GM12878 (cell line): ENCODE results near the gene SH3BP1. TPM values are rescaled to one million over a fixed set of nuclear protein-coding genes. Genes with fewer than 3 reads are reported as not detected.

Experiments used
- ATAC-seq: fragments of 200-7000 bp; cut with Tn5 transposase; 3 replicates; pipeline ENCODE4 v1.9.1; 2020; ENCODE audit warnings: mild to moderate bottlenecking, moderate library complexity
- BruUV-seq: library from RNA; stranded (reverse); fragments of 400-500 nt; replicated peaks from 2 replicates; lab custom pipeline; 2021; lab: Mats Ljungman, UMichigan
- CTCF ChIA-PET: fragments of 300-600 bp; sonication (Branson Sonifier 250); formaldehyde crosslinking; extraction: SDS; loops from one replicate; lab custom pipeline; 2021; ENCODE audit warnings: inconsistent platforms; lab: Yijun Ruan, JAX
- POLR2A ChIA-PET: fragments of 350-600 bp; formaldehyde crosslinking; extraction: SDS; loops from one replicate; lab custom pipeline; 2021; ENCODE audit warnings: inconsistent platforms; lab: Charles Lee
- RAD21 ChIA-PET: fragments of 300-600 bp; sonication (Branson Sonifier 250); formaldehyde crosslinking; loops from one replicate; lab custom pipeline; 2023; ENCODE audit warnings: antibody characterized with exemption; ENCODE audit not compliant: unreplicated experiment; lab: Charles Lee
- SMC1A ChIA-PET: fragments of 300-600 bp; sonication (Branson Sonifier 250); formaldehyde crosslinking; loops from one replicate; lab custom pipeline; 2023; ENCODE audit not compliant: unreplicated experiment, uncharacterized antibody; lab: Charles Lee
- DNase-seq: peaks from one replicate; pipeline ENCODE4 v3.0.0-alpha.2; 2011; ENCODE audit warnings: low read depth, low spot score
- FAIRE-seq: peaks from 3 replicates; lab custom pipeline; 2011; peaks lifted over from hg19 to GRCh38; lab: Jason Lieb, UNC
- H2AFZ ChIP-seq: 2 replicates; pipeline ENCODE4 v1.6.0; 2011; ENCODE audit warnings: low read depth, low read length, control low read depth; ENCODE audit not compliant: control insufficient read depth
- H3K27ac ChIP-seq: 2 replicates; pipeline ENCODE4 v1.5.1; 2011; ENCODE audit warnings: control low read depth; ENCODE audit not compliant: control insufficient read depth, insufficient read depth
- H3K27me3 ChIP-seq, 2 experiments: replicated peaks in 1 of 2; 2 replicates each; pipeline versions ENCODE4 v1.6.0 to v1.6.1; 2011; ENCODE audit warnings: low read length in 1 of 2; ENCODE audit not compliant: control insufficient read depth in 2 of 2, insufficient read depth in 2 of 2
- H3K36me3 ChIP-seq, 2 experiments: 2 replicates each; pipeline ENCODE4 v1.5.1; 2011; ENCODE audit warnings: low read length in 1 of 2; ENCODE audit not compliant: control insufficient read depth in 2 of 2, insufficient read depth in 2 of 2
- H3K4me1 ChIP-seq: 2 replicates; pipeline ENCODE4 v1.6.1; 2011; ENCODE audit warnings: mild to moderate bottlenecking, low read length, moderate library complexity, mixed read lengths; ENCODE audit not compliant: control insufficient read depth, insufficient read depth
- H3K4me2 ChIP-seq: 2 replicates; pipeline ENCODE4 v1.6.0; 2011; ENCODE audit warnings: control low read depth; ENCODE audit not compliant: control insufficient read depth, insufficient read depth
- H3K4me3 ChIP-seq: fragments of 200-600 bp; sonication (generic); 2 replicates; pipeline ENCODE4 v1.5.1; 2016
- H3K79me2 ChIP-seq: 2 replicates; pipeline ENCODE4 v1.6.0; 2011; ENCODE audit warnings: low read length; ENCODE audit not compliant: control insufficient read depth, insufficient read depth
- H3K9ac ChIP-seq: 2 replicates; pipeline ENCODE4 v1.8.0; 2011; ENCODE audit warnings: low read length, control low read depth, mixed read lengths; ENCODE audit not compliant: control insufficient read depth, insufficient read depth
- H3K9me3 ChIP-seq: replicated peaks from 3 replicates; pipeline ENCODE4 v1.5.1; 2011; ENCODE audit warnings: mild to moderate bottlenecking, low read length; ENCODE audit not compliant: control insufficient read depth, insufficient read depth
- H4K20me1 ChIP-seq: 2 replicates; pipeline ENCODE4 v1.6.0; 2011; ENCODE audit not compliant: control insufficient read depth, insufficient read depth
- CBX5 ChIP-seq: sonication (generic); IDR thresholded peaks from 2 replicates; pipeline ENCODE4 v1.6.1; 2016; ENCODE audit warnings: low read depth, moderate library complexity, mild to moderate bottlenecking, inconsistent platforms
- CHD1 ChIP-seq: IDR thresholded peaks from 2 replicates; pipeline ENCODE4 v1.6.1; 2012; ENCODE audit warnings: low read depth, low read length, improper control_type of control experiment
- CHD2 ChIP-seq: IDR thresholded peaks from 2 replicates; pipeline ENCODE4 v1.6.1; 2011; ENCODE audit warnings: low read depth, low read length, improper control_type of control experiment, borderline replicate concordance
- ELK1 ChIP-seq: IDR thresholded peaks from 2 replicates; pipeline ENCODE4 v1.6.1; 2012; ENCODE audit warnings: low read depth, low read length, improper control_type of control experiment
- FOXK2 ChIP-seq: fragments of 450-650 bp; IDR thresholded peaks from 2 replicates; pipeline ENCODE4 v1.6.1; 2017; ENCODE audit warnings: mild to moderate bottlenecking, moderate library complexity
- HDGF ChIP-seq: fragments of 450-650 bp; IDR thresholded peaks from 2 replicates; pipeline ENCODE4 v1.6.1; 2016; ENCODE audit warnings: antibody characterized with exemption
- IKZF1 ChIP-seq: fragments of 450-650 bp; conservative IDR thresholded peaks from 2 replicates; pipeline ENCODE4 v1.6.1; 2017; ENCODE audit warnings: antibody characterized with exemption, mild to moderate bottlenecking
- JUND ChIP-seq: IDR thresholded peaks from 2 replicates; pipeline ENCODE4 v1.6.1; 2012; ENCODE audit warnings: low read depth, mild to moderate bottlenecking, low read length, improper control_type of control experiment, moderate library complexity
- MTA3 ChIP-seq: IDR thresholded peaks from 2 replicates; pipeline ENCODE4 v1.6.1; 2012; ENCODE audit warnings: low read length, inconsistent platforms, borderline replicate concordance
- PAX5 ChIP-seq: IDR thresholded peaks from 2 replicates; pipeline ENCODE4 v1.6.1; 2011; ENCODE audit warnings: low read depth, low read length, borderline replicate concordance
- PBX3 ChIP-seq: IDR thresholded peaks from 2 replicates; pipeline ENCODE4 v1.6.1; 2011; ENCODE audit warnings: mild to moderate bottlenecking, low read depth, low read length, moderate library complexity; ENCODE audit not compliant: insufficient replicate concordance
- PML ChIP-seq: IDR thresholded peaks from 2 replicates; pipeline ENCODE4 v1.6.1; 2012; ENCODE audit warnings: low read length, inconsistent platforms
- REST ChIP-seq: IDR thresholded peaks from 2 replicates; pipeline ENCODE4 v1.6.1; 2012; ENCODE audit warnings: mild to moderate bottlenecking, low read depth, low read length
- STAT3 ChIP-seq: IDR thresholded peaks from 2 replicates; pipeline ENCODE4 v1.6.1; 2011; ENCODE audit warnings: low read depth, low read length, improper control_type of control experiment
- USF1 ChIP-seq: IDR thresholded peaks from 2 replicates; pipeline ENCODE4 v1.6.1; 2011; ENCODE audit warnings: borderline replicate concordance, low read depth, mild to moderate bottlenecking, moderate library complexity, mixed read lengths, low read length; ENCODE audit not compliant: insufficient read depth; ENCODE audit errors: extremely low read length
- WGBS: methylation state at CpG from one replicate; pipeline ENCODE4 v1.1.6; 2016; ENCODE audit warnings: low lambda C conversion rate; ENCODE audit not compliant: insufficient replicate concordance, insufficient coverage; ENCODE audit errors: missing lambda C conversion rate; 5-methylcytosine and 5-hydroxymethylcytosine counted together
- in situ Hi-C: fragments of 300-500 bp; cut with MboI; formaldehyde crosslinking; loops from 9 replicates; pipeline ENCODE4 v1.14.3; 2018; ENCODE audit warnings: mixed read lengths
- intact Hi-C: fragments of 100-400 bp; cut with micrococcal nuclease; formaldehyde crosslinking; loops from one replicate; pipeline ENCODE4 v1.14.2; 2022; ENCODE audit not compliant: unreplicated experiment
- polyA plus RNA-seq, 11 experiments: library from polyadenylated mRNA; depleted of rRNA in 4 of 11; unstranded in 6 of 11; stranded (reverse) in 5 of 11; fragments of >200 nt; fragmentation: Nextera tagmentation in 4 of 11; fragmentation: Illumina TruSeq in 1 of 11; extraction: Ambion mirVana in 4 of 11; extraction: Trizol in 1 of 11; gene quantifications; 1 replicate in 1 of 11; 2 replicates in 10 of 11; pipeline versions ENCODE4 v1.2.1 to v1.2.3, GENCODE V29; 2011 to 2016; ENCODE audit warnings: inconsistent platforms in 2 of 11, missing spikeins in 2 of 11, low read depth in 1 of 11
- total RNA-seq, 4 experiments: library from RNA; depleted of rRNA in 3 of 4; stranded (reverse); fragments of >200 nt in 3 of 4; fragmentation: Illumina TruSeq in 1 of 4; extraction: Trizol in 1 of 4; gene quantifications; 2 replicates each; pipeline versions ENCODE4 v1.2.1 to v1.2.3, GENCODE V29; 2013 to 2021

The SH3BP1 gene
- total and polyA plus RNA-seq, 10 of the 15 experiments (the other 5 are each of a cell fraction or from before 2014, with no cell fraction given): 0.29 to 70.5 (median 22.5) TPM

GRCh38 chr22:37686002-37686982 is 46.8 kb downstream of the SH3BP1 start, which contains the start of gene NOL12:
TSS of gene NOL12 (plus strand) at chr22:37686343. CDS start at chr22:37686393, 50 bp downstream.
- Histone ChIP-seq H3K27ac (peak within 1 kb of the TSS; percentile 89), H4K20me1 (no peaks in the 10 kb centered on the region), H3K4me3 (peak within 1 kb of the TSS; percentile 100), H3K4me2 (peak within 1 kb of the TSS; percentile 84), H3K27me3 (no peaks in the 10 kb centered on the region), H3K36me3 (peaks cover 5 to 13% of the 10 kb centered on the region in 2 experiments; a peak in 3 of 4 replicates), H3K9ac (peak within 1 kb of the TSS; percentile 89), H3K9me3 (no peaks in the 10 kb centered on the region), H3K4me1 (peaks cover 17% of the 10 kb centered on the region), H3K79me2 (peaks cover 18% of the 10 kb centered on the region), H2AFZ (peak within 1 kb of the TSS; percentile 99)
- ATAC-seq (peak; percentile 90), FAIRE-seq (peak; percentile 90), DNase-seq (peak; percentile 72)
- intact Hi-C loops: no loop called here
- WGBS: 3% methylated on average over 61 of the region's 62 CpGs
- ChIA-PET RAD21 (interaction anchor here (0.8 to 7.6 kb wide), 11 partner anchors 9 to 121 kb away, joined by 3 to 164 read pairs (median 4); partner anchors contain the start of genes GCAT, GGA1 and PDXP), CTCF (interaction anchor here (0.5 to 19.9 kb wide), 7 partner anchors 11 to 200 kb away, joined by 3 to 414 read pairs (median 167); partner anchors contain the start of genes GGA1, LGALS1, PDXP and SH3BP1), SMC1A (interaction anchor here (0.8 to 8.9 kb wide), 6 partner anchors 9 to 158 kb away, joined by 3 to 157 read pairs (median 4); partner anchors contain the start of genes ANKRD54, GGA1 and PDXP), POLR2A (interaction anchor here (0.6 to 14.0 kb wide), 10 partner anchors 10 to 969 kb away, joined by 3 to 209 read pairs (median 4); partner anchors contain the start of genes GCAT, GGA1, LGALS1 and PDXP)
- no TSS peak for BruUV-seq
- in situ Hi-C loops: no loop called here
- peak; percentile 56 for TF ChIP-seq FOXK2
- peak; percentile 62; the same call in 1 of the 2 replicates for TF ChIP-seq CHD2
- no peak for TF ChIP-seq REST
- peak; percentile 51; the same call in 1 of the 2 replicates for TF ChIP-seq PML
- TF ChIP-seq STAT3: no peak
- peak; percentile 37; the same call in 1 of the 2 replicates for TF ChIP-seq CBX5
- peak; percentile 90 for TF ChIP-seq IKZF1
- no peak for TF ChIP-seq CHD1
- TF ChIP-seq MTA3: no peak
- peak; percentile 90 for TF ChIP-seq ELK1
- TF ChIP-seq USF1: no peak
- 0 out of 2 replicates have a peak, but pooled peaks have one; percentile 3 for TF ChIP-seq JUND
- TF ChIP-seq HDGF: no peak
- TF ChIP-seq PBX3: no peak
- TF ChIP-seq PAX5: peak; percentile 81
